ENCODE data around the gene ARMCX5. TPM values are rescaled to one million over a fixed set of nuclear protein-coding genes. Genes with fewer than 3 reads are reported as not detected.

The ARMCX5 gene
- total and polyA plus RNA-seq, 2 donors (not counting 3 experiments of a cell fraction or from before 2014, with no cell fraction given): 8.0 to 10.3 TPM

GRCh38 chrX:102593367-102593766 lies 5.9 kb upstream of the ARMCX5 start:
- no peak for FAIRE-seq
- Histone ChIP-seq H3K9me1 (replicated peaks; ENCODE audit: control insufficient read depth, extremely low read depth, insufficient read depth, low read length) (no peaks in the 10 kb centered on the region), H3K27me3 (ENCODE audit: control insufficient read depth in 2 of 2, insufficient read depth in 2 of 2, low read length in 2 of 2) (peaks cover 2% of the 10 kb centered on the region in 2 experiments), H3K79me2 (ENCODE audit: control insufficient read depth, insufficient read depth, low read length) (no peaks in the 10 kb centered on the region), H2AFZ (ENCODE audit: low read depth, low read length) (no peak overlapping the region), H3K36me3 (ENCODE audit: control insufficient read depth in 2 of 2, extremely low read depth in 1 of 2, insufficient read depth in 2 of 2, low read length in 2 of 2) (no peaks in the 10 kb centered on the region), H3K27ac (ENCODE audit: insufficient read depth, low read depth, low read length) (no peak overlapping the region), H4K20me1 (replicated peaks; ENCODE audit: control insufficient read depth, extremely low read depth, insufficient read depth, low read length) (no peaks in the 10 kb centered on the region), H3K9me3 (replicated peaks; ENCODE audit: control insufficient read depth, insufficient read depth, low read length) (no peaks in the 10 kb centered on the region), H3K9ac (replicated peaks; ENCODE audit: extremely low read depth, insufficient read depth, low read length) (no peak overlapping the region), H3K4me1 (ENCODE audit: control insufficient read depth, extremely low read depth, insufficient read depth, low read length) (no peaks in the 10 kb centered on the region), H3K4me2 (ENCODE audit: insufficient read depth, low read length) (no peak overlapping the region), H3K4me3 (replicated peaks in 1 of 3; ENCODE audit: insufficient read depth in 1 of 3, low read depth in 1 of 3, low read length in 3 of 3) (no peak overlapping the region)
- ChIA-PET CTCF (no interaction called here), POLR2A (no interaction called here)
- dilution Hi-C loops (cut with MboI; ENCODE audit: extremely low pct_ligation_motif_present, low sequenced_read_pairs): no loop called here
- no TSS peak for BruUV-seq (replicated peaks)
- no peak for TF ChIP-seq POLR2A (IDR thresholded peaks at IDR 0.05; ENCODE audit: low read depth, low read length)
- no peak for TF ChIP-seq MYC (IDR thresholded peaks at IDR 0.05; ENCODE audit: low read depth, low read length)
- TF ChIP-seq FOS (IDR thresholded peaks at IDR 0.05; ENCODE audit: borderline replicate concordance, insufficient read depth, low read length): no peak
- TF ChIP-seq, protein P1, sequence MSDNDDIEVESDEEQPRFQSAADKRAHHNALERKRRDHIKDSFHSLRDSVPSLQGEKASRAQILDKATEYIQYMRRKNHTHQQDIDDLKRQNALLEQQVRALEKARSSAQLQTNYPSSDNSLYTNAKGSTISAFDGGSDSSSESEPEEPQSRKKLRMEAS (IDR thresholded peaks at IDR 0.05; ENCODE audit: insufficient read depth, insufficient read length): no peak
- TF ChIP-seq JUN (IDR thresholded peaks at IDR 0.05; ENCODE audit: borderline replicate concordance, insufficient read depth, insufficient read length, low read depth): no peak
- no peak for TF ChIP-seq CTCF (IDR thresholded peaks at IDR 0.05; ENCODE audit: extremely low read depth in 1 of 2, insufficient read depth in 1 of 2, low read depth in 1 of 2, low read length in 2 of 2)
- no peak for TF ChIP-seq EZH2 (IDR thresholded peaks at IDR 0.05; ENCODE audit: borderline replicate concordance, low read depth, low read length, severe bottlenecking)
- TF ChIP-seq POLR2AphosphoS5 (IDR thresholded peaks at IDR 0.05; ENCODE audit: insufficient read depth, low read depth, low read length): no peak
- no peak for TF ChIP-seq GATA2 (IDR thresholded peaks at IDR 0.05; ENCODE audit: insufficient read depth, insufficient read length, low read depth, low read length)
- no peak for DNase-seq (ENCODE audit: low read depth, low spot score)
- intact Hi-C loops (cut with micrococcal nuclease): no loop called here
